ENCODE data around the gene SEMA5B. TPM values are rescaled to one million over a fixed set of nuclear protein-coding genes. Genes with fewer than 3 reads are reported as not detected.

The SEMA5B gene
- polyA plus RNA-seq, 1 donor (not counting 4 experiments of a cell fraction or from before 2014, with no cell fraction given), result 0.04 TPM

DNA sequence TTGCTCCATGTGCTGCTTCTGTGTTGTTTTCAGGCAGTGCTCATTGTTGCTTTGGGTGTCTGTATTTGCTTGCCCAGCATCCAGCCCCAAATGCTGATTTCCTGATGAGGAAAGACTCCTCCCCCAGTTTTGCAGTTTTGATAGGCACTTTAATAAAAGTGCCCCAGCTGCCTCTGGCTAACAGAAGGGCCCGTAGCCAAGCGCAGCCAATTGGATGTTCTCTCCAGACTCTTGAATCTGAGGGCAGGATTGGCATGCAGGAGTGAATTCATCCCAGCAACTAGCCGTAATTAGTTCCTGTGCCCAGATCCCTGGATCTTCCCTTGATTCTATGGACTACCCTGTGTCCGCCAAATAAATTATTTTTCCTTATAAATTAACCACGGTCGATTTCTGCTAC is 14.8 kb upstream of the SEMA5B start:
- no peak overlapping the region for H2AFZ ChIP-seq (ENCODE audit: control insufficient read depth, low read length)
- H3K4me3 ChIP-seq (ENCODE audit: control insufficient read depth in 2 of 3, extremely low read depth in 1 of 3, insufficient read depth in 2 of 3, low read depth in 1 of 3, low read length in 3 of 3), result no peak overlapping the region
- no peaks in the 10 kb centered on the region for H3K9me1 ChIP-seq (ENCODE audit: control insufficient read depth, extremely low read depth, insufficient read depth, low read length)
- H3K9ac ChIP-seq (ENCODE audit: control insufficient read depth, extremely low read depth, insufficient read depth, low read length), result no peak overlapping the region
- no peaks in the 10 kb centered on the region for H3K9me3 ChIP-seq (ENCODE audit: control insufficient read depth, low read depth, low read length)
- FAIRE-seq (no peak), DNase-seq (ENCODE audit: low read depth, low spot score) (no peak)
- no peak for TF ChIP-seq EZH2 (IDR thresholded peaks at IDR 0.05; ENCODE audit: low read length)
- dilution Hi-C loops (cut with MboI; ENCODE audit: extremely low pct_ligation_motif_present, low sequenced_read_pairs), result no loop called here
- no peaks in the 10 kb centered on the region for H4K20me1 ChIP-seq (ENCODE audit: control insufficient read depth, extremely low read depth, insufficient read depth, low read length)
- no peaks in the 10 kb centered on the region for H3K79me2 ChIP-seq (ENCODE audit: control insufficient read depth, insufficient read depth, low read length)
- H3K36me3 ChIP-seq (ENCODE audit: control insufficient read depth in 2 of 2, extremely low read depth in 1 of 2, insufficient read depth in 2 of 2, low read length in 2 of 2), result no peaks in the 10 kb centered on the region
- peaks cover 7% of the 10 kb centered on the region for H3K27me3 ChIP-seq (ENCODE audit: control insufficient read depth, extremely low read depth, insufficient read depth, low read length)
- H3K4me1 ChIP-seq (ENCODE audit: control insufficient read depth, extremely low read depth, insufficient read depth, low read length), result no peaks in the 10 kb centered on the region
- no peak overlapping the region for H3K27ac ChIP-seq (ENCODE audit: control insufficient read depth, insufficient read depth, low read length)
- H3K4me2 ChIP-seq (ENCODE audit: control insufficient read depth, extremely low read depth, insufficient read depth, low read depth, low read length), result no peak overlapping the region

DNA sequence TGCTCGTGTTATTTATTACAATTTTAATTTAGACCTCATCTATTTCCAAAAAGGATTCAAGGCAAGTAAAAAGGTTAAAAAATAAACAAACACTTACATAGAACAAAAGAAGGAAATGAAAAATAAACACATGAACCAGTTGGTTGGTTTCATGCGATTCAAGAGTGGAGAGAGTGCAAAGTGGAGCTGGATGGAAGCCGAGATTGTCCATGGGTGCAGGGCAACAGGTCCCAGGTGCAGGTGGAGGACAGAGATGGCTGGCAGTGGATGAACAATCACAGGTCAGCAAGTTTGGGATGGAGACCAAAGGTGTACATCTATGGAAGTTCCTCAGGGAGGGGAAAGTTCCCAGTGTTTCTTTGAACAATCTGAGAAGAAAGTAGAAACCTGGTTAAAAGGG is 11.6 kb upstream of the SEMA5B start:
- FAIRE-seq (no peak), DNase-seq (ENCODE audit: low read depth, low spot score) (no peak)
- no peak overlapping the region for H3K4me2 ChIP-seq (ENCODE audit: control insufficient read depth, extremely low read depth, insufficient read depth, low read depth, low read length)
- TF ChIP-seq, protein P1, sequence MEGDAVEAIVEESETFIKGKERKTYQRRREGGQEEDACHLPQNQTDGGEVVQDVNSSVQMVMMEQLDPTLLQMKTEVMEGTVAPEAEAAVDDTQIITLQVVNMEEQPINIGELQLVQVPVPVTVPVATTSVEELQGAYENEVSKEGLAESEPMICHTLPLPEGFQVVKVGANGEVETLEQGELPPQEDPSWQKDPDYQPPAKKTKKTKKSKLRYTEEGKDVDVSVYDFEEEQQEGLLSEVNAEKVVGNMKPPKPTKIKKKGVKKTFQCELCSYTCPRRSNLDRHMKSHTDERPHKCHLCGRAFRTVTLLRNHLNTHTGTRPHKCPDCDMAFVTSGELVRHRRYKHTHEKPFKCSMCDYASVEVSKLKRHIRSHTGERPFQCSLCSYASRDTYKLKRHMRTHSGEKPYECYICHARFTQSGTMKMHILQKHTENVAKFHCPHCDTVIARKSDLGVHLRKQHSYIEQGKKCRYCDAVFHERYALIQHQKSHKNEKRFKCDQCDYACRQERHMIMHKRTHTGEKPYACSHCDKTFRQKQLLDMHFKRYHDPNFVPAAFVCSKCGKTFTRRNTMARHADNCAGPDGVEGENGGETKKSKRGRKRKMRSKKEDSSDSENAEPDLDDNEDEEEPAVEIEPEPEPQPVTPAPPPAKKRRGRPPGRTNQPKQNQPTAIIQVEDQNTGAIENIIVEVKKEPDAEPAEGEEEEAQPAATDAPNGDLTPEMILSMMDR (optimal IDR thresholded peaks at IDR 0.05 in 1 of 3, IDR thresholded peaks at IDR 0.05 in 1 of 3, conservative IDR thresholded peaks at IDR 0.05 in 1 of 3; ENCODE audit: extremely low read depth in 1 of 3, insufficient read depth in 2 of 3, low read length in 3 of 3), result no peak
- no peak for TF ChIP-seq EZH2 (IDR thresholded peaks at IDR 0.05; ENCODE audit: low read length)
- no peak overlapping the region for H3K9ac ChIP-seq (ENCODE audit: control insufficient read depth, extremely low read depth, insufficient read depth, low read length)
- no peak overlapping the region for H3K4me3 ChIP-seq (ENCODE audit: control insufficient read depth in 2 of 3, extremely low read depth in 1 of 3, insufficient read depth in 2 of 3, low read depth in 1 of 3, low read length in 3 of 3)
- H3K4me1 ChIP-seq (ENCODE audit: control insufficient read depth, extremely low read depth, insufficient read depth, low read length), result no peaks in the 10 kb centered on the region
- no peaks in the 10 kb centered on the region for H3K79me2 ChIP-seq (ENCODE audit: control insufficient read depth, insufficient read depth, low read length)
- dilution Hi-C loops (cut with MboI; ENCODE audit: extremely low pct_ligation_motif_present, low sequenced_read_pairs), result no loop called here
- no peak overlapping the region for H2AFZ ChIP-seq (ENCODE audit: control insufficient read depth, low read length)
- H3K9me1 ChIP-seq (ENCODE audit: control insufficient read depth, extremely low read depth, insufficient read depth, low read length), result no peaks in the 10 kb centered on the region
- peaks cover 9% of the 10 kb centered on the region for H3K27me3 ChIP-seq (ENCODE audit: control insufficient read depth, extremely low read depth, insufficient read depth, low read length)
- no peaks in the 10 kb centered on the region for H3K9me3 ChIP-seq (ENCODE audit: control insufficient read depth, low read depth, low read length)
- H3K36me3 ChIP-seq (ENCODE audit: control insufficient read depth in 2 of 2, extremely low read depth in 1 of 2, insufficient read depth in 2 of 2, low read length in 2 of 2), result no peaks in the 10 kb centered on the region
- no peak overlapping the region for H3K27ac ChIP-seq (ENCODE audit: control insufficient read depth, insufficient read depth, low read length)
- no peaks in the 10 kb centered on the region for H4K20me1 ChIP-seq (ENCODE audit: control insufficient read depth, extremely low read depth, insufficient read depth, low read length)

DNA sequence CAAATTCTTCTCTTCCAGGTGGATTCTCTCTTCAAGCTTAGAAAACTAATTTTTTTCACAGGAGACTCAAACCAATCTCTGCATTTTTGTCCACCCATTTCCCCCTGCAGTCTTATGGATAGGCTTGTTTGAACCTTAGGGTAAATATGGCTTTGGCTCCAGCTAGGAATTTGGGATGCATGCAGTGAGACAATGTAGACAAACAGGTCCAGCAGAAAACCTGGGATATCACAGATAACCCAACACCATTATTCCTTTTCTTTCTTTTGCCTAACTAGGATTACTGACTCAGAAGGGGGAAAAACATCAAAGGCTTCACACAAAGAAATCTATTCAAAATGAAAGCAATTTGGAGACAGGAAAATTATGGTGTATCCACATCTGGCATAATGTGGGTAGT is 11.2 kb upstream of the SEMA5B start:
- no peaks in the 10 kb centered on the region for H3K79me2 ChIP-seq (ENCODE audit: control insufficient read depth, insufficient read depth, low read length)
- H3K9me3 ChIP-seq (ENCODE audit: control insufficient read depth, low read depth, low read length), result no peaks in the 10 kb centered on the region
- no peak for FAIRE-seq
- peaks cover 9% of the 10 kb centered on the region for H3K27me3 ChIP-seq (ENCODE audit: control insufficient read depth, extremely low read depth, insufficient read depth, low read length)
- dilution Hi-C loops (cut with MboI; ENCODE audit: extremely low pct_ligation_motif_present, low sequenced_read_pairs), result no loop called here
- no peaks in the 10 kb centered on the region for H3K9me1 ChIP-seq (ENCODE audit: control insufficient read depth, extremely low read depth, insufficient read depth, low read length)
- no peak for DNase-seq (ENCODE audit: low read depth, low spot score)
- no peak overlapping the region for H2AFZ ChIP-seq (ENCODE audit: control insufficient read depth, low read length)
- H4K20me1 ChIP-seq (ENCODE audit: control insufficient read depth, extremely low read depth, insufficient read depth, low read length), result no peaks in the 10 kb centered on the region
- TF ChIP-seq EZH2 (IDR thresholded peaks at IDR 0.05; ENCODE audit: low read length), result no peak
- TF ChIP-seq, protein P1 (optimal IDR thresholded peaks at IDR 0.05 in 1 of 3, IDR thresholded peaks at IDR 0.05 in 1 of 3, conservative IDR thresholded peaks at IDR 0.05 in 1 of 3; ENCODE audit: extremely low read depth in 1 of 3, insufficient read depth in 2 of 3, low read length in 3 of 3), result no peak
- H3K4me3 ChIP-seq (ENCODE audit: control insufficient read depth in 2 of 3, extremely low read depth in 1 of 3, insufficient read depth in 2 of 3, low read depth in 1 of 3, low read length in 3 of 3), result no peak overlapping the region
- no peaks in the 10 kb centered on the region for H3K36me3 ChIP-seq (ENCODE audit: control insufficient read depth in 2 of 2, extremely low read depth in 1 of 2, insufficient read depth in 2 of 2, low read length in 2 of 2)
- H3K4me2 ChIP-seq (ENCODE audit: control insufficient read depth, extremely low read depth, insufficient read depth, low read depth, low read length), result no peak overlapping the region
- H3K27ac ChIP-seq (ENCODE audit: control insufficient read depth, insufficient read depth, low read length), result no peak overlapping the region
- no peaks in the 10 kb centered on the region for H3K4me1 ChIP-seq (ENCODE audit: control insufficient read depth, extremely low read depth, insufficient read depth, low read length)
- no peak overlapping the region for H3K9ac ChIP-seq (ENCODE audit: control insufficient read depth, extremely low read depth, insufficient read depth, low read length)
